ENCODE data around the gene ACAD11.

ACAD11 gene, protein sequence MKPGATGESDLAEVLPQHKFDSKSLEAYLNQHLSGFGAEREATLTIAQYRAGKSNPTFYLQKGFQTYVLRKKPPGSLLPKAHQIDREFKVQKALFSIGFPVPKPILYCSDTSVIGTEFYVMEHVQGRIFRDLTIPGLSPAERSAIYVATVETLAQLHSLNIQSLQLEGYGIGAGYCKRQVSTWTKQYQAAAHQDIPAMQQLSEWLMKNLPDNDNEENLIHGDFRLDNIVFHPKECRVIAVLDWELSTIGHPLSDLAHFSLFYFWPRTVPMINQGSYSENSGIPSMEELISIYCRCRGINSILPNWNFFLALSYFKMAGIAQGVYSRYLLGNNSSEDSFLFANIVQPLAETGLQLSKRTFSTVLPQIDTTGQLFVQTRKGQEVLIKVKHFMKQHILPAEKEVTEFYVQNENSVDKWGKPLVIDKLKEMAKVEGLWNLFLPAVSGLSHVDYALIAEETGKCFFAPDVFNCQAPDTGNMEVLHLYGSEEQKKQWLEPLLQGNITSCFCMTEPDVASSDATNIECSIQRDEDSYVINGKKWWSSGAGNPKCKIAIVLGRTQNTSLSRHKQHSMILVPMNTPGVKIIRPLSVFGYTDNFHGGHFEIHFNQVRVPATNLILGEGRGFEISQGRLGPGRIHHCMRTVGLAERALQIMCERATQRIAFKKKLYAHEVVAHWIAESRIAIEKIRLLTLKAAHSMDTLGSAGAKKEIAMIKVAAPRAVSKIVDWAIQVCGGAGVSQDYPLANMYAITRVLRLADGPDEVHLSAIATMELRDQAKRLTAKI

DNA sequence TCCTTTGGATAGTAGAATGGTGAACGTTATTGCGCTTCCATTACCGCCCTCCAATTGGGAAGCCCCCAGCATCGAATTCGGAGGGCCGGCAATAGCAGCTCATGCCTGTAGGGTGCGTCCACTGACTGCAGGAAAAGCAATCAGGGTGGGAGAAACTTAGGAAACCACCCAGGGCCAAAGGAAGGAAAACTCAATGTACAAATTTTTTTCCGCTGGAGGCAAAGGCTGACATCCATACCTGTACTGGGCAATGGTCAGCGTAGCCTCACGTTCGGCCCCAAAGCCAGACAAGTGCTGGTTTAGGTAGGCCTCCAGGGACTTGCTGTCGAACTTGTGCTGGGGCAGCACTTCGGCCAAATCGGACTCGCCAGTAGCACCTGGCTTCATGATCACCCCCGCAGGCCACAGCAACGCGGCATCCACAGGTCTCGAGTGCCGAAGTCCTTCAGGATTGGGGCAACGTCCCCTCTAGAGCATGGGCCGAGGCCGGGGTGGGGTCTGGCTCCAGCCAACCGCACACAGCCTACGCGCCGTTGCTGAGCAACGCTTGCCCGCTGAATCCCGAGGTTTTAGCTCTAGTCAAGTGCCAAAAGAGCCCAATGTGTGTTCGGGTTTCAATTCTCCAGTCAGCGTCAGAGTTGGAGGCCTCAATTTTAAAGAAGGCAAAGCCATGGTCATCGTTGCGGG, at the start of gene ACAD11:
ACAD11 (minus strand) TSS at position 445 of the 687 bp plus-strand sequence; CDS start at position 387, 58 bp downstream.
- DNase-seq (ENCODE audit: low spot score), result peak; percentile 70

DNA sequence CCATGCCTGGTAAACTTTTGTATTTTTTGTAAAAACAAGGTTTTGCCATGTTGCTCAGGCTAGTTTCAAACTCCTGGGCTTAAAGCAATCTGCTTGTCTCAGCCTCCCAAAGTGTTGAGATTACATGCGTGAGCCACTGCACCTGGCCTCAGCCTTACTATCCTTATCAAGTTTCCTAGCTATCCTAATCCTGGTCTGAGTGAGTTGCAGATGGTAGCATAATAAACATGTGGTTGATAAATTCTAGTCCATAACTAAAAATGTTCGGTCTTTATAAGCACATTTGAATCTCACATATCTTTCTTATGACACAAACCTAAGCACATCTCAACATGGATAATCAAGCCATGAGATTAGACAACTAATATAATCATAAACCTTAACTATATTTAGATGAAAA, 44.1 kb upstream of the ACAD11 start:
- DNase-seq (ENCODE audit: low spot score), result no peak

DNA sequence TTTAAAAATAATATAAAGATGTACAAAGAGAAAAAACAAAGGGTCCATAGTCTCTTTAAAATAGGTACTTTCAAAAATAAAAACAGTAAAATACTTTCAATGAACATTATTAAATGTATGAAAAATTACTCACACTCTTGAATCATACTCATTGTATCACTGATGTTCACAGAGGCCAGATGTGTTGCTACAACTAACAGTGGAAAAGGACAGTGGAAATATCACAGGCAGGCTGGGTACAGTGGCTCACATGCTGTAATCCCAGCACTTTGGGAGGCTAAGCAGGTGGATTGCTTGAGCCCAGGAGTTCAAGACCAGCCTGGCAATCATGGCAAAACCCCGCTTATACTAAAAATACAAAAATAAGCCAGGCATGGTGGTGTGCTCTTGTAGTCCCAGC, 35.8 kb upstream of the ACAD11 start:
- DNase-seq (ENCODE audit: low spot score), result no peak

DNA sequence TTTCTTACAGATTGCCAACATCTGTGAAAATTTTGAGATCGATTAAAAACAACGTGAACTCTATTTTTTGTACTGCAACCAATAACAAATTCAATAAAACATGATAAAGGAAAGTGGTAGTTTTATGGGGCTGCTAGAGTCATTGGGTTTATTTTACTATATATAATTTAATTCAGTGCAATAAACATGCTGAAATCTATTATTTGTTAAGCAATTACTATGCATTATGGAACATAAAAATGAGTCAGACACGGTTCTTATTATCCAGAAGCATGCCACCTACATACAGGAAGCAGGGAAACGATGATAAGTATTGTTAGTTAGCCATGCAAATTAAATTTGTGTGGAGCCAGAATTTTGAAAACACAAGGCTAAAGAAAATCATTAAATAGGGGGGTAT, 35.4 kb upstream of the ACAD11 start:
- no peak for DNase-seq (ENCODE audit: low spot score)

DNA sequence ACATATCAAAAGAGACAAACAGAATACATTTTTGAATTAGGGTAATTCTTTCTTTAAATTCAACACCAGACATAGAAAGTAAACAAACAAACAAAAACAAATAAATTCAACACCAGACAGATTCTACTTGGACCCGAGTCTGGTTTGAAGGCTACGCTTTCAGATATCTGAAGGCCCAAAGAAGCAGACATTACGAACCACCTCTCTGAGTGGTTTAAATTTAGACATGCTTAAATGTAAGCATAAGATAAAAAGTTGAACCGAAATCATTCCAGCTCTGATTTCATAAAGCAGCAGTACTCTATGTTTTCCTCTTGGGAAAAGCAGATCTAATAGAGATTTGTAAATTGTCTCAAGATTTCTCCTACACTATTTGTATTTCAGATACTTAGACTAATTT, 30.4 kb upstream of the ACAD11 start:
- DNase-seq (ENCODE audit: low spot score), result no peak

DNA sequence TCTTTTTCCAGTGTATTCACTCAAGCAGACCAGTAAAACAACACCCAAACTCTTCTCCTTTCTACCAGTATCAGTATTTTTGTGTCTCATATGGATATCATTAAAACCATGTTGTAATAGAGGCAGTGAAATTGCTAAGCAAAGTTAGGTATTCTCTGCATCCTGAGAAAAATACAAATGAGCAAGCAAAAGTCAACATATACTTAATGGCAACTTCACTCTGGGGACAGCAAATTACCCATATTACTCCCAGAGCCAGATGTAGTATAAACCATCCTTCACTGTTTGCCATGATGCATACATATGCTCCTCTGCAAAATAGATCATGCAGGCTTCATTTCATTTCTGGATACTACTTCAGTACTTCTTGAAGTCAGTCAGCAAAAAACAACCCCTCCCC, 22.6 kb upstream of the ACAD11 start:
- no peak for DNase-seq (ENCODE audit: low spot score)

DNA sequence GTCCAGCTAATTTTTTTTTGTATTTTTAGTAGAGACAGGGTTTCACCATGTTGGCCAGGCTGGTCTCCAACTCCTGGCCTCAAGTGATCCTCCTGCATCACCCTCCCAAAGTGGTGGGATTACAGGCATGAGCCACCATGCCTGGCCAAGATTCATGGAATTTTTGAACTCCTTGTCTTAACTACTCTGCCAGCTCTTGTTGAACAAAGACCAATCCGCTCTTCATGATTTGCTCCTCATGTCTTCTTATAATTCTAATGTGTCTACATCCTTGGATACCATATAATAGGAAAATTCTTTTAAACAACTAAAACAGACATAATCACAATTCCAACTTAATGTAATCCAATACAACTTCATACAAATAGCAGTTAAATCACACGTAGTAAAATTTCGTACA, 21.8 kb upstream of the ACAD11 start:
- no peak for DNase-seq (ENCODE audit: low spot score)

DNA sequence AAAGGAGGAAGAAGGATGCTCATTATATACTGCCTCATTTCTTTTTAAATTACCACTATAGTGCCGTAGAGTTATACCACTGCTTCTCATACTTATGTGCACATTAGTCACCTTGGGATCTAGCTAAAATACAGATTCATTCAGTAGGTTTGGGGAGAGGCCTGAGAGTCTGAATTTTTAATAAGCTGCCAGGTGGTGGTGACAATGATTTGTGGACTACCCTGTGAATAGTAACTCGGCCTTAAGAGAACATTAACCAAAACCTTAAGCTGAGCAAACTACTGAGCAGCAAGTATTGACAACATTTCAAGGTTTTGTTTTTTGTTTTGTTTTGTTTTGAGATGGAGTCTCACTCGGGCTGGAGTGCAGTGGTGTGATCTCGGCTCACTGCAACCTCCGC, 20.3 kb upstream of the ACAD11 start:
- DNase-seq (ENCODE audit: low spot score), result no peak

DNA sequence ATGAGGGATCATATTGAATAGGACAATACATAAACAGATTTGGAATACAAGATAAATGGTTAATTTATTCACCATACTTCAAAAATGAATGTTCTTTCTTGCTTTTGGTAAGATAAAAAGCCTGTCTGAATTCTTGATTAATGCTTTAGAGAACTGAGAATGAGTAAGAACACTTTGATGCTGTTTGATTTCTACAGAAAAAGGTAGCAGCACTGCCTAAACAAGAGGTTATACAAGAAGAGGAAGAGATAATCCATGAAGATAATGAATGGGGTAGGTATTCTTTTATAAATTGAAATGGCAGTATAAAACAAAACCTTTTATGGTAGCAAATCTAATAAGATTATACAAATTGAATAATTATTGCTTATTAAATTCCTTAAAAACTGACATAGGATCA, 15.8 kb upstream of the ACAD11 start:
- DNase-seq (ENCODE audit: low spot score), result no peak

DNA sequence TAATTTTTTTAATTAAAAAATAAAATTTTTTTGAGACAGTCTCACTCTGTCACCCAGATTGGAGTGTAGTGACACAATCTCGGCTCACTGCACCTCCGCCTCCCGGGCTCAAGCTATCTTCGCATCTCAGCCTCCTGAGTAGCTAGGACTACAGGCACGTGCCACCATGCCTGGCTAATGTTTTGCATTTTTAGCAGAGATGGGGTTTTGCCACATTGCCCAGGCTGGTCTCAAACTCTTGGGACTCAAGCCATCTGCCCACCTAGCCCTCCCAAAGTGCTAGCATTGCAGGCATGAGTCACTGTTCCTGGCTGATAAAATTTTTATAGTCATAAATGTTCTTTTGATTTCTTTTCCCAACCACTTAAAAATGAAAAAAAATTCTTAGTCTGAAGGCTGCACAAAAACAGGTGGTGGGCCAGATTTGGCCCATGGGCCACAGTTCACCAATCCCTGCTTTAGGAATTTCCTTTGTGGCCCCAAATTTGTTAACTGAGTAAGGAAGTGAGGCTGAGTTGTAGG, 9.7 kb upstream of the ACAD11 start:
- no peak for DNase-seq (ENCODE audit: low spot score)

DNA sequence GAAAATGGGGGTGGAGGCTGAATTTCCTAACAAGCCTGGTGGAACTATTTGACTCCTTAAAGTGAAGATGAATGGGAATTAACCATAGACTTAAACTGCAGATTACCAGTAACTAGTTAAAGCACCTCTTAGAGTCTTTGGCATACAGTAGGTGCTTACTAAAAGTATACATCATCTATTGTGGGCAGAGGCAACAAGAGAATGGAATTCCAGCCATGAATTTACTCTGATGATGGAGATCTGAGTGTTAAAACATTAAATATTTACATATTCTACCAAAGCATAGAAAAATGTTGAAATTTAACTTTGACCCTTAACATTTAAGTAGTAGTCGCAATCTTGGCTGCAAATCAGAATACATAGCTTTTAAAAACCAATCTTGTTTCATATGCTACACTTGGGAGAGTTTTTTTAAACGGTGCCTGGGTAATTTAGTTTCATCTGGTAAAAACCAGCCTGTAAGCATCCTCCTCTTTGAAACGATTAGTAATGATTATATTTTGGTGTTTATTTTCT, 5.7 kb upstream of the ACAD11 start:
- no peak for DNase-seq (ENCODE audit: low spot score)

DNA sequence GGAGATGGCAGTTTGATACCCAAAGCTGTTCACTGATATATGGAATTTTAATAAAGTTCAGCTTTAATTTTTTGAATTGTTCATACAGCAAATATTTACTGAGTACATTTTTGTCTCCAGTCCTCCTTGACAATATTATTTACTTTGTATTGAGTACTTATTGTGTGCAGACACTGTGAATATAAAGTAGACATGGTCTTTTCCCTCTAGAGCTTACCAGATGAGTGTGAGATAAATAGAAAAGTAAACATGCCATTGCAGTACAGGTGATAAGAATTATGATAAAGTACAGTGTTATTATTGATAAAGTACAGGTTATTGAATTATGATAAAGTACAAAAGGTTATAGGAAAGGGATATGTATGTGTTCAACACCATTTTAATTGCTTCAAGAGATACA, 2.6 kb upstream of the ACAD11 start:
- DNase-seq (ENCODE audit: low spot score), result no peak

DNA sequence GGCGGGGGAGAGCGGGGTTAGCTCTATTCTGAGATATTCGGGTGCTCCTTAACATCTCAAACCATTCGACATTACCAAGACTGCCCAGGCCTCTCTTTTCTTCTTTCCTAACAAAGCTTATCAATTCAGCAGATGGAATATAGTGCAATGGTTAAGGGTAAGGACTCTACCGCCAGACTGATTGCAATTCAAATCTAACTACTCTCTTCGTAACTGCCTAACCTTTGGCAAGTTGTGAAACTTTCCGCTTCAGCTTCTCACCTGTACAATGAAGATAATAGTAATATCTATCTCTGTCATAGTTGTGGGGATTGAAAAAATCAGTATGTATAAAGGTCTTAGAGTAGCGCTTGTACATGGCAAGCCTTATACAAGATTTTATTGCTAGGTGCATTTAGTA, 1.5 kb upstream of the ACAD11 start:
- DNase-seq (ENCODE audit: low spot score), result no peak

DNA sequence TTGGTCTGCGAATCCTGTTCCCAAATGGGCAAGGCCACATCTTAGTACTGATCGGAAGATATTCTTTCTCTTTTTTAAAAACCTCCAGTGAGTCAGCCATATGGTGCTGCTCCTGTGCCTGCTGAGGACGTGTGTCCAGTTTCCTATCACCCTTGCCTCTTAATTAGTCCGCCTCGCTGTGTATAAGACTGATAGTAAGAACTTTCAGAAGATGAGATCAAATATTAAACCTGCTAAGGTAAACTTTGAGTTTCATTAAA, 1.1 kb upstream of the ACAD11 start:
- DNase-seq (ENCODE audit: low spot score), result peak; percentile 23

DNA sequence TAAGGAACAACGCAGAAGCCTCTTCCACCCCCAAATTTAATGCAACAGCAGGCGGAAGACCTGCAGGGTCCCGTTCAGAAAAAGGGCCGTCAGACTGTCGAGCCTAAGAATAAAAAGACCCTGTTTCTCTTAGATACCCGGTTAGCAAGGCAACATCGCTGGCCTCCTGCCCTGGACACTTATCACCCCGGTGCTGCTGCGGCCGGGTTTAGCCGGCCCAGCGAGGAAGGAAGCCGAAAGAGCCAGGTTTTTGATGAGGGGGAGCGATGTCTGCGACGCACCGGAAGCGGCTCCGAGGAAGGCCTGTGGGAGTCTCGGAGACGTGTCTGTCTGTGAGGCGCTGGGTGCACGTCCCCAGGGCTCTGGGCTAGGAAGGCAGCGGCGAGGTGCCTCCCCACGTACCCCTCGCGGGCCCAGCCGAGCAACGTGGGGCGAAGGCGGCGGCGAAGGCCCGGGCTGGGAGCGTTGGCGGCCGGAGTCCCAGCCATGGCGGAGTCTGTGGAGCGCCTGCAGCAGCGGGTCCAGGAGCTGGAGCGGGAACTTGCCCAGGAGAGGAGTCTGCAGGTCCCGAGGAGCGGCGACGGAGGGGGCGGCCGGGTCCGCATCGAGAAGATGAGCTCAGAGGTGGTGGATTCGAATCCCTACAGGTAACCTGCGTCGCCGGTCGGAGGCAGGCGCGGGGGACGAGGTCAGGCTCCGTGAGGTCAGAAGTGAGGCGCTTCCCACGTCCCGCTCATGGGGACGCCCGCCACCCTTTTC, 622 bp upstream of the ACAD11 start, which contains the start of gene UBA5:
UBA5 (plus strand) TSS at position 278 of the 759 bp plus-strand sequence; CDS start at position 487, 209 bp downstream.
- DNase-seq (ENCODE audit: low spot score), result peak; percentile 72

DNA sequence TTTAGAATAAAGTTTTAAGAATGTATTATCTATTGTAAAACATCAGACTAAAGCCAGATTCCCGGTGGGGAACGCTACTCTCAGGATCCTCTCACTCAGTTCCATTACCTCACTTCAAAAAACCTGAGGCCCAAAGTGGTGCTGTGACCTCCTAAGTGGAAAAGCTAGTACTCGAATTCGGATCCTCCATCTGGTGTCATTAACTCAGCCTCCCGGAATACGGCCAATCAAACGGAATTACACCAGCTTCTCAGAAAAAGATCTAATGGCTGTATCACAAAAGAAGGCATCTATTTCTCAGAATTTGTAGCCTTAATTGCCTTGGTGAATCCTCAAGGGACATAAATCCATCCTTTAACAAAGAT, 627 bp downstream of the ACAD11 start:
- no peak for DNase-seq (ENCODE audit: low spot score)

DNA sequence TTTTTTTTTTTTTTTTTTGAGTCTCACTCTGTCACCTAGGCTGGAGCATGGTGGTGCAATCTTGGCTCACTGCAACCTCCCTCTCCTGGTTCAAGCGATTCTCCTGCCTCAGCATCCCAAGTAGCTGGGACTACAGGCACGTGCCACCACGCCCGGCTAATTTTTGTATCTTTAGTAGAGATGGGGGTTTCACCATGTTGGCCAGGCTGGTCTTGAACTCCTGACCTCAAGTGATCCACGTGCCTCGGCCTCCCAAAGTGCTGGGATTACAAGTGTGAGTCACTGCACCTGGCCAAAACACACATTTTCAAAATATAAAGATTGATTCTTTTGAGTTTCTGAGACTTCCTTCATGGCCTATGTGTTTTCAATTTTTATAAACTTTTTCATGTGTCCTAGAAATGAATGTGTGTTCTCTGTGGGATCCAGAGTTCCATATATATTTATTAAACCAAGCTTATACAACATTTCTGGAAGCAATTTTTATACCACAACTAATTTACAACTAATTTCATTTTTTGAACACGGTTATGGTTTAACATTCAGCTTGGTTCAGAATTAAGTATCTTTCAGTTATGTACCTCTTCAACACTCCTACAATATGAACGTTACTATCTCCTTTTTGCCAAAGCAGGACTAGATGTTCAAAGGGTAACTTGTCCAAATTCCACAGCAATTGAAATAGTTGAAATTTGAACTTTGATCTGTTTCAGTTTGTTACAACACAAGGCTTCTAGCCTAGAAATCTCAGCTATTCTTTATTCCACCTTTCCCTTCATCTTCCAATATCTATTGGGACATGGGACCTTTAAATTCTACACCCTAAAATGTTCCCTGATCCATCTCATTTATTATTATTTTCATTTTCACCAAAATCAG, 1.5 kb downstream of the ACAD11 start:
- no peak for DNase-seq (ENCODE audit: low spot score)

DNA sequence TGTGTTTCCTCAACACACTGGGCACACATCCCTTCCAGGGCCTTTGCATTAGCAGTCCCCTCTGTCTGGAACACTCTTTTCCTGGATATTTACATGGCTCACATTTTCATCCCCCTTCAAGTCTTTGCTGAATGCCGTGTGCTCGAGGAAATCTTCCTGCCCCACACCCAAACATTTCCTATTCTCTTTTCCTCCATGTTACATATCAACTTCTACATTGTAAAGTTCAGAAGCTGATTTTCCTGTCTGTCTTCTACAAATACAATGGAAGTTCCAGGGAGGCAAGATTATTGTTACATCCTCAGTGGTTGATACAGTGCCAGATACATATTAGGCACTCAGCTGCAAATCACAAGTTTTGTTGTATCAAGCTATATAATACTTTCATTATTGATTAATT, 4.1 kb downstream of the ACAD11 start:
- DNase-seq (ENCODE audit: low spot score), result no peak

DNA sequence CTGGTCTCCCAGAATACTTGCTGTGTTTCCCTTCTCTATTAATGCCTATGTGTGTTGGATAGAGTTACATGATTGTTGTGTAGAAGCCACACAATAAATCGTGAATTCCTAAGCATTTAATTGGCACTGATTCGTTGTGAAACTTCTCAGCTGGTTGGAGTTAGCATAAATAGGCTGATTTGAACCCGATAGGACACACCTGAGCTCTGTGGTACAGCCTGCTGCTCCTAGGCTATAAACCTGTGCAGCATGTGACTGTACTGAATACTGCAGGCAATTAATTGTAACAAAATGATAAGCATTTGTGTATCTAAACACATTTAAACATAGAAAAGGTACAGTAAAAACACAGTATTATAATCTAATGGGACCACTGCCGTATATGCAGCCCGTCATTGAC, 4.9 kb downstream of the ACAD11 start:
- no peak for DNase-seq (ENCODE audit: low spot score)

DNA sequence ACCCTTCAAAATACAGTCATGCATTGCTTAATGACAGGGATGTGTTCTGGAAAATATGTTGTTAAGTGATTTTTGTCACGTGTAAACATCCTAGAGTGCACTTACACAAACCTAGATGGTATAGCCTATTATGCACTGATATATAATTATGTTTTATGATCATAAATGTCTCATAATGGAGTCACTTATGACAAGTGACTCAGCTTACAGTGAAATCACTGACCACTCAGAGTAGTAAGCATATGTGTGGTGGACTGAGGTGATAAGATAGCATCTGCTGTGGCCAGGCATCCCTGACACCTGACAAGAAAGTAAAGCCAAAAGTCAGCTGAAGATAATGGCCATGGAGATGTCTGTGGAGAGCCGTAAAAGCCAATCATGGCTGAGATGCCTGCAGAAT, 5.4 kb downstream of the ACAD11 start:
- DNase-seq (ENCODE audit: low spot score), result no peak
